ENCODE measurements around the gene KDR.

The KDR gene

DNA sequence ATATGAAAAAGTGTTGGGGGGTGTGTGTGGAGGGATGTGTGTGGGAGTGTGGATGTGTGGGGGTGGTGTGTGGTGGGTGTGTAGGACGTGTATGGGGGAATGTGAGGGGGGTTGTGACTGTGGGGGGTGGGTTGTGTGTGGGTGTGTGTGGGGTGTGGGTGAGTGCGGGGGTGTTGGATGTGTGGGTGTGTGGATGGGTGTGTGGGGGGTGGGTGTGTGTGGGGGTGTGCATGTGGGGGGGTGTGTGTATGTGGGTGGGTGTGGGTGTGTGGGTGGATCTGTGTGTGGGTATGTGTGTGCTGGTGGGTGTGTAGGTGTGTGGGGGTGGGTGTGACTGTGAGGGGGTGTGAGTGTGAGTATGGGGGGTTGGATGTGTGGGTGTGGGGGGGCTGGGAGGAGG, 47.8 kb downstream of the KDR start:
- DNase-seq: no peak

DNA sequence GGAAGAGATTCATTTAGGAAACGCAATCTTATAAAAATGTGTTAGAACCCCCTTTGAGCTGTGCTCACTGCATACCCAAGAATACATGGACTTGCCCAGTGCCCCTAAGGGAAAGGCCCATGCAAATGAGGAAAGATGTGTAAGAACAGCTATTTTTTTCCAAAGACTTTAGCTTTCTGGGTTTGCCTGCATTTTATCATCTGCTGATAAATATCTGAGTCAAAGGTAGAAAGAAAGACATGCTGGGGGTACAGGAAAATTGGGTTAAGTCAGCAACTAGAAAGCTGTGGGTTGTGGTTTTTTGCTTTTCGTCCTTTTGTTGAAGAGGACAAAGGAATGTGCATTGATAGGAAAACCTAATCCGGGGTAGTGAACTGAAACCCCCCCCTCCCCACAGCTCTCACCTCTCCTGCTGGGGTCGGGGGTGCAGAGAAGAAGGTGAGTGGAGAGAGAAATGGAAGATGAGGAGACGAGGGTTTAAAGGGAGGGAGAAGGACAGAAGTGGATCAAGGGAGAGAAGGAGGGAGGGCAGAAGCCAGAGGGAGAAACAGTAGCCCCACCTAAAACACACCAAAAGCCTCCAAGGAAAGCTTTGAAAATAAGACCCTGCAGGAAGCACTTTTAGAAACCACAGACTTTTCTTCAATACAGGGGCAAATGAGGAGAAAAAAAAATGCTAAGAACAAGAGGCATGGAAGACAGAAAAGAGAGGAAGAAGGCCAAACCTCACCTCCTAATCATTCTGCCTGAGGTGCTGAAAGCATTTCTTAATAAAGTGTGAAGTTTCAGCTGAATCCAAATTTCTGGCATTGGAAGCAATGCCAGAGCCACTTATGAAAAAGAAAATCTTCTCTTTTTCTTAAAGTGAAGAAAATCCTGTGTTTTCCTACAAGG, 49.3 kb downstream of the KDR start:
- DNase-seq: no peak

DNA sequence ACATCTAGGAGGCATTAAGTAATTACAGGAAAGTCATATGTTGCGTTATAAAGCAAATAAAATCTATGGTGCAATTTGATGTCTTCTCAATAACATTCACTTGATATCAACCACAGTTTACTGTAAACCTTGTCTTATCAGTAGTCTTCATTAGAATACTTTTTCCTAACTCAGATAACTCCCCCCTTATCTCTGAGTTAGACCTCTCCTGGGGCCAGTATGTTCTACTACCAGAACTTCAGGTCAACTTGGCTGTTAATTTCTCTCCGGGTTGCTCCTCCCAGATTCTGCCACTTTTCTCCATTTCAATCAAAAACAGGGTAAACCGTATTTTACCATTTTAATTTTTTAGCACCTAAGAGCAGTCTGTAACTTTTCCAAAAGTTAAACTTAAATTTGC, 50.0 kb downstream of the KDR start:
- DNase-seq: no peak

DNA sequence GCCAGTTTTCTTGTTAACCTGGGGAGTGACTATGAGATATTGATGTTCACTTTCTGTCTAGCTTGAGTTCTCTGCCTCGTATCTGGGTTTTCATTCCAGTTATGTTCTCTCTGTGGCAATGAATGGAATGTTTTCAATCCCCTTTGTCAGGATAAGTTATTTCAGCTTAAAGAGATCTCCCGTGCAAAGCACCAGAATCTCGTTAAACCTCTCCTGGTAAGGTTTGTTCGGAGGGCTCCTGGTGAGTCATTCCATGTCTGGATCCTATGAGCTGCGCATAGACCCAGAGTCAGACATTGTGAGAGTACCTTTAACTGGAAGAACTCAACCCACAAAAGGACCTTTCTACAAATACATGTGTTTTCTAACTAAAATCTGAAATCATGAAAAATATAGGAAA, 51.0 kb downstream of the KDR start:
- no peak for DNase-seq

DNA sequence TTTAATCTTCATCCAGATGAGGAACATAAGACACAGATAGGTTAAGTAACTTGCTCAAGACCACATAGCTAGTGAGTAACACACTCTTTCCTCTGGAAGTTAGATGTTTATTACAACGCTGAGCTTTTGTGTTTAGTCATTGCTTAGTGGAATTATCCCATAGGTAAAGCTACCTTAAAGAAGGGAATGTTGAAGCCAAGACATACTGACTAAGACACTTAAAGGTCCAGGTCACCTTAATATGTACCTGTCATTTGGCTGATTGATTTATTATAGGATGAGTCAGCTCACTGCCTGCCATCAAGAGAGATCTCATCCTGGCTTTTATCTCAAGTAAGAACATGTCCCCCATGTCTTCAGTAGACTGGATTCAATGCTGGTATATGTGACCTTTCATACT, 53.4 kb downstream of the KDR start:
- no peak for DNase-seq

DNA sequence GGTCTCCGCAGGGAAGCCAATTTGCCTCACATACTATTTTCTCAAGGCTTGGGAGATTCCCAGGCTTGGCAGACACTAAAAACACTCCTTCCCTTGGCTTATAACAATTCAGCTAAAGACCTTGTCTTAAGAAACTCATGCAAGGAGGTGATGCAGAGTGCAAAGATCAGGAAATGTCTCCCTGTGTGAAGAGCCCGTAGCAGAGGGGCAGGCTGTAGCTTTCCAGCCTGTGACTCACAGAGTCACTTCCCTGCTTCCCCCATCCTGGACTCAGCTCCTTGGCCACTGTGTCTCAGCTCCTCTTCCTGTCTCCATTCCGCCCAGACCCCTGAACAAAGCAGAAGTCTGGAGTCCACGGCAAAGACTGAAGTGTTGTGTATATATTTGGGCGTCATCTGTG, 56.1 kb downstream of the KDR start:
- DNase-seq: no peak

DNA sequence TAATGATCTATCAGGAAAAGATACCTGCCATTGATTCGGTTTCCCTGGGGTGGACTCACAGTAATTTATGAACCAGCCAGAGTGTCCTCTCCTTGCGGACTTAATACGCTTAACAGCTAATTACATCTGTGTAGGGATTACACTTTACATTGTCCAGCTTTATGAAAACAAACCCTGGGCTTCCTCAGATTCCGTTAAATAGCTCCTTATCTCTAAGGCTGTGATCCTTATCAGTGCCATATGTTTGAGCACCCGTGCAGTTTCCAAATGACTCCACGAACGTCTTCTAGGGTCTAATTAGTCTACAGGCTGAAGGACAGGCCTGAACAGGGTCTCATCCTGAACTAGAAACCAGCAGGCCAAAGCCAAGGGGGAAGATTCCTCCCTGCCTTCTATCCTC, 56.9 kb downstream of the KDR start:
- no peak for DNase-seq

DNA sequence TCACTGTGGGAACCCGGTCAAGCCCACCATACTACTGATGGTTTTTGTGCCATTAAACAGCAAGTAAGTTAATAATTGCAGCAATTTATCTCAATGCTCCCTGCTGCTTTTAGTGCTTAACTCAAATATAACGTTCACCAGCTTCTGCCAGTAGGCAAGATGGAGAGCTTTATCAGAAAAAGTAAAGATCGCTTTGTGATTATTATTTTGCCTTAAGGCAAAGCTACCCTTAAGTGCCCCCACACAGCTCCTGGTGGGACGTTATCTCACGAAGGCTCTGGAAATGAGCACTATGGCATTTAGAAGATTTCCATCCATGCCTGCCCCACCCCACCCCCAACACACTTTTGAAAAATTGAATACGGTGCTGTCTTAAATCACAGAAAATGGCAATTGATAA, 59.4 kb downstream of the KDR start:
- DNase-seq: no peak

DNA sequence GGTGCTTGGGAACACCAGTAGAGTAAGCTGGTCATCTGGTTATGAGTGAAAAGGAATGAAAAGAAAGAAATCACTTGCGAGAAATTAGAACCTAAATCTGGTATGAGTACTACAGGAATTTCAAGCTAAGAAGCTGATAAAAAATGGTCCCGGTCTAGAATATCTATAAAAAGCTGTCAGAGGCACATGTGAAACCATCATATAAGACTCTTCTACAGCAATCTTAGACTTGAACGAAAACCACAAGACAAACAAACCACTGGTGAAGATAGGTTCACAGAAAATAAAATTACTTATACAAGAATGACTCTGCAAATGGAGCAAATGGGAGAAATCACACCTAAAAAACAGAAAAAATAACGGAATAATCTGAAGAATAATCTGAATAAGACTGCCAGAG, 69.9 kb downstream of the KDR start:
- DNase-seq: no peak

DNA sequence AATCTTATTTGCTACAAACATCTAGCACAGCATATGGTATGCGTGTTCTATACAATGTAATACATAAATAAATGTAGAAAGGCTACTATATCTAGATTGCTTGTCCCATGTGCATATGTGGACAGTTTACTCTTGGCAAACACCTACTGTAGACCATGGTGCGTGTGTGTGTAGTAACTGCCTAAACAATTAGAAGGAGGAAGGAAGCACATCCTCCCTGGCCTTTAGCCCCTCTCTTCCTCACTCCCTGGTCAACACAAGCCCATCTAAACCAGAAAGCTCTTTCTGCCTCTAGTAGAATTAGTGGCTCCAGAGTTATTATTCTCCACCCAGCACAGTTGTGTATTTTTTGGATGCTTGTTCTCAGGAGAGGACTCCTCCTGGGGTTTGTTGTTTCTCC, 73.9 kb downstream of the KDR start:
- DNase-seq: no peak

DNA sequence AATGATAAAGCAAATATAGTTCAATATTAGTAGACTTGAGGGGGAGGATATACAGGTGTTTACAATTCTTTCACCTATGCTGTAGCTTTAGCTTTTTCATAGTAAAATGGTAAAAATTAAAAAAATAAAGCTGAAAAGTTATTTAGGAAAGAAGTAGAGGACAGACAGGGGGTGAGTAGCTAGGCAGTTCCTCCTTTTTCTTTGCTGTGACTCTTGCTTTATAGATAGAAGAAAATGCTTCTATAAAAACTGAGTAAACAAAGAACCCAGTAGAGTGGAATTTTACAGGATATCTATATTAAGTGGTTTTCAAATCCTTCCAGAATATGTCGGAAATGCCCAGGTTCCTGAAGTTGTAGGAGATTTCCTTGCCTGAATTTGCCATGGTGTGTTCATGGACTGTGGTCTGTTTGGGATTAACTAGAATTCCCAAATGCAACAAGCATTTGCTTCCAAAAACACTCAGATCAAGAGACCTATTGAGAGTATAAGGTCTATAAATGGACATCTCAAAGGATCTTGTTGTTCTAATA, 74.9 kb downstream of the KDR start:
- no peak for DNase-seq

DNA sequence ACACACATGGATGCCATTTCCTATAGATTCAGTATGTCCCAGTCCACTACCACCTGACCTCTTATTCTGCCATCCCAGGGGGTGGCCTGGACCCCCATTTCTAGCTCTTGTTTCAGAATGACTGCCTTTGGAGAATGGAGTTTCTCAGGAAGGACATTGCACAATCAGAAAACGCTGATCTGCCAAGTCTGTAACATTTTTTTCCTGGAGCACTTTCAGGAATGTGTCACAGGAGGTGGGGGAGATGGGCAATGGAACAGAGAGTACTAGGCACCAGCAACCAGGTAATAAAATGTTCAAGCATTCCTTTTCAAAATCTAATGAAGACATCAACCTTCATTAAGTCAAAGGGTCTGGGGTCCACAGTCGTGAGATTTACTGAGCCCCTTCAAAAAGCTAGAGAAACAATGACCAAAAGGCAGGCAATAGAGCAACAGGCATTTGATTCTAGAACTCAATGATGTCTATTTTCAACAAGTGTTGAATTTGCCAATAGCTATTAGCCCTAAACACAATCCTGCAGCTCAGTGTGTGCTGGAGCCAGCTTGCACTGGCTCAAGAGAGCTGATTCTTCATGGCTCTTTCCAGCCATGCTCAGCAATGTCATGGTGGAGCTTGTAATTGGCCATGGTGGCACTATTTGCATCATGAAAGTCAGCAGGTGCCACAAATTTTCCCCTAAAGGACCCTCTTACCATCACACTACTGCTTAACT, 87.1 kb downstream of the KDR start:
- DNase-seq: no peak

DNA sequence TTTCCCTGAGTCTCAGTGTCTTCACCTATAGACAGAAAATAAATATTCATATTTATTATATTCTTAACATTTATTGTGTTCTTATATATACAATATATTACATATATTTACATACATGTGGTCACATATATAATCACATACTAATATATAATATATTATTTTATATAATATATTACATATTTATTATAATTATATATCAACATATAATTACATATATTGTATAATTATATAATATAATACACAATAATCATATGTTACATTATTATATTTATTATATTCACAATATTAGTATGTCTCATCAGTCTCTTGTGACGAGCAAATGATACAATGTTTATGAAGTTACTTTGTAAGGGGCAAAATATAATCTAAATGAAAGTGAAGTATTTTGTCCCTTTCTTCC, 87.7 kb downstream of the KDR start:
- no peak for DNase-seq

DNA sequence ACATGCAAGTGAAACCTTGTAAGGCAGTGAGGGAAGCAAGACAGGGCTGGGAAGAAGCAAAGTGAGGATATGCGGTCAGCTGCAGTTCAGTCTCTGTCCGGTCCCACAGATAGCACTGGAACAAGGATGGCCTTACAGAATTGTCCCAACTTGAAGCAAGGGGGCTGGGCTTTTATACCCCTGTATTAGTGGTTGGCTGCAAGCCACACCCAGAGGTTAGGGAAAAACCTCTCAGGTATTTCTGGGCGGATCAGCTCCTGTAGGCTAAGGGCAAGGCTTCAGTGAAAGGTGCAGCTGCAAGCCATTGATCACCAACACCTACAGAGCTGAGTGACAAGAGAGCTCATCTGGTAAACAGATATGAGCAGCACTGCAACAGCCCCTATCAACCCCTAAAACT, 89.0 kb downstream of the KDR start:
- DNase-seq: no peak

DNA sequence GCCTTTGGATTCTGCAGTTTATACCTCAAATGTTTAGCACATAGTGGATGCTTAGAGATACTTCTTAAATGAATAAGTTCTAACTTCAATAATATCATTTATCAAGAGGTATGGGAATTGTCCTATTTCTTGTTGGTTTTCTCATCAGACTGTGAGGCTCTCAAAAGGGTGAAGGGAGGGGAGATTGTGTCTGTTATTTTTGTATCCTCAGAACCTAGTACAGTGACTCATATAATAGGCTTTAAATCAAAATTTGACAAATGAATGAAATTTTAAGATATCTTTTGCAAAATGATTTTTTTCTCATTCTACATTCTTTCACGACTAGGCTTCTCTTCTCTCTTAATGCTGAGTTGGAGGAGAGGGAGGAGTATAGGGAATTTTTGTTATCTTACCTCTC, 89.5 kb downstream of the KDR start:
- DNase-seq: no peak

DNA sequence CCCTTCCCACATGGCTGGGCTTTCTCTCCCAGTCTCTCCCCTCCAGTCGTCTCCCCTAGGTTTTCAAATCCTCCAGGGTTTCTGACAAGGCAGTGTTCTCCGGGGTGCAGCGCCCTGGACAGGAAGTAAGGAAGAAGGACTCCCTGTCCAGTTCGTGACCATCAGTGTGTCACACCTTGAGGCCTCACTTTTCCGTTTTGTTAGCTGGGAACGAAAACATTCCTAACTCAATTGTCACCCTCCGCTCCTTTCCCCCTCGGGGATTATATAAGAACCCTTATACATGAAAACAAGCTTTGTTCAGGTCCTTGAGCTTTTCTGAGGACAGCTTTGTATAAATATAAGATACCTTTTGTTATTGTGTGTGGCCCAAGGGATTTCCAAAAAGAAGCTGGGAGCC, 92.1 kb downstream of the KDR start:
- DNase-seq: no peak

DNA sequence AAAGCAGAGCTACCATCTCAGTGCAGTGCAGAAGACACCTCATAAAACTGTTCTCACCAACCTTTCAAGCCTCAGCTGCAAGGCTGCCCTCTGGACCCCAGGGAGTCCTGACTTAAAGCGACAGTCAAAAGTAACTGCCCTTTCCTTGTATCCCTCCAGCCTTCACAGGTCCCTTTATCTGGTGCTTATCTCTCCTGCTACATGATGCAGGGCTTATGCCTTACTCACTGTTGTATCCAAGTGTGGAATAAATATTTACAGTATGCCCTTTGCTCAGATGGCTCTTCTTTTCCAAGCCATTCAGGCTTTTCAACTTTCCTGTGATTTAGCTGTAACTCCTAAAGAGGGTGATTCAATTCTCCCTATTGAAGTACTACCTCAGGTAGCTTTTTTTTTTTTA, 92.6 kb downstream of the KDR start:
- no peak for DNase-seq

DNA sequence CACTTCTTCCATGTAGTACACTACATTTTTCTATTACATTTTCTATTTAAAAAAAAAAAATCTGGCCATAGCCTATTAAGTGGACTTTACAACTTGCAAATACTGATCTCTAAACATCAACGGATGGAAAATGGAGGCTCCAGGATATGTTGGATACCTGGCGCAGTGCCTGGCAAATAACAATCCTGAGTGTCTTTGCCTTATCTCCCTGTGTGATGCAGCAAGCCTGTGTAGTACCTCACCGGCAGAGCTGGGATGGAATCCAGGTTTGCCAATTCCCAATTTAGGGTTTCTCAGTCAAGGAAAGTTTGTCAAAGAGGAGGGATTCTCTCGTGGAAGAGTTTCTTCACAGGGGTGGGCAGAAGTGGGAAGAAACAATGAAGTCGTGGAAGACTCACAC, 93.2 kb downstream of the KDR start:
- no peak for DNase-seq

DNA sequence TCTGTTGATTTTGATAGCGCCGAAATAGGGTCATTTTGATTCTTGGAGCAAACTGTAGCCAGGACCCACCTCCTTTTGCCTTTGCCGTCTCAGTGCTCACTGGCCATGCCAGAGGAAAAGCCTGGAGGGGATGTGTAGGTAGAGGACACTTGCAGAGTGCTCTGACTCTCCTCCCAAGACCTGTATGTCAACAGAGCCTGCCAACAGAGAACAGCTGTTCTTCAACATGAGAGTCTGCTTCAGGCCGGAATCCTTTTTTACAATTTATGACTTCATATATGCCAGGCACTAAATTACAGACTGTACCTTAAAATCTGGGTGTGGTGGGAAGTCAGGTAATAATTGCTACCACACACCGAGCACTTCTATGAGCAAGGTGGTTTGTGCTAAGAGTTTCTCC, 94.2 kb downstream of the KDR start:
- no peak for DNase-seq

DNA sequence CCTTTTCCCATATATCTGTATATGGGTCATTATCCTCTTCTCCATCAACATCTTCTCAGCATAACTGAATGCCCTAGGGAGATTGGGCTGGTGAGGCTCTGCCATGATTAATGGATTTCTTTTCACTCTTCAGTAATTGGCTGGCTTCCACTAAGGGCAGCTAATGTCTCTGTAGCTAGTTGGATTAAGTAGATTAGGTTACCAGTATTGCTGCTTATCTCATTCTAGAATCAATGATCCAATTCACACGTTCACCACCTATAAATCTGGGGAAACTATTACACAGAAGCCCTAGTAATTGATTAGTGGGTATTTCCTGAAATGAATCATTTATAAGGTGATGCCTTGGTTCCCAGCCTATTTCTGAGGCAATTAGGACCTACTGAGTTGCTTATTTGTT, 94.8 kb downstream of the KDR start:
- no peak for DNase-seq

DNA sequence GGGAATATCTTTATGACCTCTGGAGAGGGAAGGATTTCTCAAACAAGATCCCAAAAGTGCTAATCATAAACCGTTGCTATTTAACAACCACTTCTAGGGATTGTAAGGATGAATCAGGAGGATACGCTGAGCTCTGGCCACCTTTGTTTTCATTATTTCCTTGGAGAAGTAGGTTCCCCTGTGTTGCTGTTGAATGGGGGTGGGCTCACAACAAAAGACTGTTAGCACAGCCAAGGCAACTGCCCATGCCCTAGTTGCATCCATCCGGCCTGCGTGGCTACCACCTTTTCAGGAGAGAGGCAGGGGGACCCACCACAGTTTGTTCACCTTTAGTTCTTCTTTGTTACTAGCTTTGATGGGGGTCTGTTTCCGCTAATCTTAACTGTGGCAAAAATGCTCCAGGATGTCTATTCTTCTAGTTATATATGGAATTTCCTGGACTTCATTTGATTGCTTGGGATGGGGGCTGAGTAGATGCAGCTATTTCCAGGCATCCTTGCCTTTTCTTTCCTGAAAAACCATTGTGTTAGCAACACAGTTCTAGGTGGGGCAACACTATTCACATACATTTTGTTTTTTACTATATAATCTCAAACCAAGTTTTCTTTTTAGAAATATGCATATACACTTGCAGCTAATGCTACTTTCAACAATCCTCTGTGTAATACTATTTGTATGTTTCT, 95.4 kb downstream of the KDR start:
- DNase-seq: no peak

DNA sequence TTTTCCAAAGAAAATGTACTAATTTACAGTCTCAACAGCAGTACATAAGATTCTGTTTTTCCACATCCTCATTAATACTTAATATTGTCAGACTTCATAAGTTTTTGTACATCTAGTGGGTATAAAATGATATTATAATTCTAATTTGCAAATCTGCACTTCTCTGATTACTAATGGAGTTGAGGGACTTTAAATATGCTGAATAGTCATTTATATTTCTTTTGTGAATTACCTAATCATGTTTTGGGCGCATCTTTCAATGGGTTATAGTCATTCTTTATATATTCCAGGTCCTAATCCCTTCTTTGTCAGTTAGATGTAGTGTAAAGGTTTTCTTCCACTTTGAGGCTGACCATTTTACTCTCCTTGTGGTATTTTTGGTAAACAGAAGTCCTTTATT, 96.1 kb downstream of the KDR start:
- no peak for DNase-seq
